Fibroblast of lung (primary cell): ENCODE data around the gene USP7. TPM values are rescaled to one million over a fixed set of nuclear protein-coding genes. Genes with fewer than 3 reads are reported as not detected.

ENCODE experiments used
- DNase-seq, 2 donors: peaks; one replicate each; pipeline versions ENCODE4 v3.0.0 to v3.0.0-alpha.2; 2010; ENCODE audit warnings: low read depth in 2 of 2
- H2AFZ ChIP-seq: 2 replicates; pipeline ENCODE4 v1.5.1; 2012; ENCODE audit warnings: low read length, control low read depth, inconsistent platforms
- H3K27ac ChIP-seq: 2 replicates; pipeline ENCODE4 v1.5.1; 2011; ENCODE audit warnings: low read length, control low read depth; ENCODE audit not compliant: insufficient read depth
- H3K27me3 ChIP-seq: 2 replicates; pipeline ENCODE4 v1.5.1; 2011; ENCODE audit warnings: mild to moderate bottlenecking, low read length; ENCODE audit not compliant: control insufficient read depth, insufficient read depth
- H3K36me3 ChIP-seq: 2 replicates; pipeline ENCODE4 v1.5.1; 2011; ENCODE audit warnings: low read length; ENCODE audit not compliant: control insufficient read depth, insufficient read depth
- H3K4me1 ChIP-seq: 2 replicates; pipeline ENCODE4 v1.5.1; 2011; ENCODE audit warnings: low read length; ENCODE audit not compliant: control insufficient read depth, insufficient read depth; ENCODE audit errors: extremely low read depth
- H3K4me2 ChIP-seq: 2 replicates; pipeline ENCODE4 v1.5.1; 2011; ENCODE audit warnings: low read length, control low read depth; ENCODE audit not compliant: insufficient read depth; ENCODE audit errors: extremely low read depth
- H3K4me3 ChIP-seq, 4 experiments: fragments of 200-600 bp in 1 of 4; sonication (generic) in 1 of 4; replicated peaks in 1 of 4; 2 replicates each; pipeline ENCODE4 v1.5.1; 2011 to 2016; ENCODE audit warnings: low read length in 4 of 4, low read depth in 3 of 4, mild to moderate bottlenecking in 3 of 4, control low read depth in 2 of 4, inconsistent platforms in 1 of 4, mixed read lengths in 1 of 4; ENCODE audit not compliant: insufficient read depth in 1 of 4; ENCODE audit errors: control extremely low read depth in 1 of 4
- H3K79me2 ChIP-seq: 2 replicates; pipeline ENCODE4 v1.5.1; 2012; ENCODE audit warnings: mild to moderate bottlenecking, low read length, inconsistent platforms; ENCODE audit not compliant: control insufficient read depth, insufficient read depth
- H3K9ac ChIP-seq: 2 replicates; pipeline ENCODE4 v1.5.1; 2011; ENCODE audit warnings: mild to moderate bottlenecking, low read length, control low read depth; ENCODE audit not compliant: insufficient read depth
- H3K9me3 ChIP-seq: 2 replicates; pipeline ENCODE4 v1.5.1; 2012; ENCODE audit warnings: low read depth, low read length; ENCODE audit not compliant: control insufficient read depth, insufficient read depth
- H4K20me1 ChIP-seq: 2 replicates; pipeline ENCODE4 v1.5.1; 2011; ENCODE audit warnings: low read length; ENCODE audit not compliant: control insufficient read depth, insufficient read depth; ENCODE audit errors: extremely low read depth
- EZH2 ChIP-seq: IDR thresholded peaks from 2 replicates; pipeline ENCODE4 v1.5.1; 2012; ENCODE audit warnings: low read length, control low read depth, mild to moderate bottlenecking; ENCODE audit errors: missing control alignments
- polyA plus RNA-seq, 2 donors: library from polyadenylated mRNA; depleted of rRNA in 1 of 2; stranded (reverse) in 1 of 2; unstranded in 1 of 2; fragments of >200 nt; gene quantifications; 2 replicates each; pipeline ENCODE4 v1.2.1, GENCODE V29; 2011 to 2012; ENCODE audit warnings: missing spikeins in 1 of 2
- total RNA-seq: library from RNA; depleted of rRNA; stranded (reverse); fragments of >200 nt; gene quantifications from 2 replicates; pipeline ENCODE4 v1.2.1, GENCODE V29; 2014
- TF ChIP-seq, protein P1 (sequence below), 2 donors: IDR thresholded peaks in 1 of 2; conservative IDR thresholded peaks in 1 of 2; 1 replicate in 1 of 2; 2 replicates in 1 of 2; pipeline ENCODE4 v1.5.1; 2011 to 2012; ENCODE audit warnings: low read length in 2 of 2, control low read depth in 1 of 2, inconsistent platforms in 1 of 2, low read depth in 1 of 2, mild to moderate bottlenecking in 1 of 2

The USP7 gene
- total and polyA plus RNA-seq, 2 donors (not counting 1 experiment from before 2014, with no cell fraction given) = 22.5 to 48.7 TPM

DNA sequence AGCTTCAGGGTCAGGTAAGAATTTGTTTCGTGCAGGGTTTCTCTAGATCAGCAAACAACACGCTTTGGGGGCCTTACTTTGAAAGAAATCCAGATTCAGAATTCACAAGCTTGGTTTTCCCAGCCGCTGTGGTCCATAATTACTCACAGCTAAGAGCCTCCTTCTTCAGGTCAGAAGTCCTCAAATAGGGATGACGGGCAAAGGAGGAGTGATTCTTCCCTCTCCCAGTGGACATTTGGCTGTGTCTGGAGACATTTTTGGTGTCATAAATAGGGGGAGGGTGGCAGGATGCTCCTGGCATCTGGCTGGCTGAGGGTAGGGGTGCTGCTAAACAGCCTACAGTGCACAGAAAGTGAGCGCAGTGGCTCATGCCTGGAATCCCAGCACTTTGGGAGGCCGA is 48.6 kb upstream of the USP7 start:
- TF ChIP-seq, protein P1, sequence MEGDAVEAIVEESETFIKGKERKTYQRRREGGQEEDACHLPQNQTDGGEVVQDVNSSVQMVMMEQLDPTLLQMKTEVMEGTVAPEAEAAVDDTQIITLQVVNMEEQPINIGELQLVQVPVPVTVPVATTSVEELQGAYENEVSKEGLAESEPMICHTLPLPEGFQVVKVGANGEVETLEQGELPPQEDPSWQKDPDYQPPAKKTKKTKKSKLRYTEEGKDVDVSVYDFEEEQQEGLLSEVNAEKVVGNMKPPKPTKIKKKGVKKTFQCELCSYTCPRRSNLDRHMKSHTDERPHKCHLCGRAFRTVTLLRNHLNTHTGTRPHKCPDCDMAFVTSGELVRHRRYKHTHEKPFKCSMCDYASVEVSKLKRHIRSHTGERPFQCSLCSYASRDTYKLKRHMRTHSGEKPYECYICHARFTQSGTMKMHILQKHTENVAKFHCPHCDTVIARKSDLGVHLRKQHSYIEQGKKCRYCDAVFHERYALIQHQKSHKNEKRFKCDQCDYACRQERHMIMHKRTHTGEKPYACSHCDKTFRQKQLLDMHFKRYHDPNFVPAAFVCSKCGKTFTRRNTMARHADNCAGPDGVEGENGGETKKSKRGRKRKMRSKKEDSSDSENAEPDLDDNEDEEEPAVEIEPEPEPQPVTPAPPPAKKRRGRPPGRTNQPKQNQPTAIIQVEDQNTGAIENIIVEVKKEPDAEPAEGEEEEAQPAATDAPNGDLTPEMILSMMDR (conservative IDR thresholded peaks at IDR 0.05 in 1 of 2, IDR thresholded peaks at IDR 0.05 in 1 of 2; ENCODE audit: low read depth in 1 of 2, low read length in 2 of 2) = no peak
- no peak for TF ChIP-seq EZH2
- Histone ChIP-seq H3K9ac (no peak overlapping the region), H3K27me3 (no peaks in the 10 kb centered on the region), H3K4me3 (no peak overlapping the region), H2AFZ (no peak overlapping the region), H4K20me1 (no peaks in the 10 kb centered on the region), H3K27ac (no peak overlapping the region), H3K79me2 (no peaks in the 10 kb centered on the region), H3K4me1 (peaks cover 4% of the 10 kb centered on the region), H3K9me3 (peaks cover 2% of the 10 kb centered on the region), H3K36me3 (no peaks in the 10 kb centered on the region), H3K4me2 (no peak overlapping the region)
- no peak for DNase-seq

DNA sequence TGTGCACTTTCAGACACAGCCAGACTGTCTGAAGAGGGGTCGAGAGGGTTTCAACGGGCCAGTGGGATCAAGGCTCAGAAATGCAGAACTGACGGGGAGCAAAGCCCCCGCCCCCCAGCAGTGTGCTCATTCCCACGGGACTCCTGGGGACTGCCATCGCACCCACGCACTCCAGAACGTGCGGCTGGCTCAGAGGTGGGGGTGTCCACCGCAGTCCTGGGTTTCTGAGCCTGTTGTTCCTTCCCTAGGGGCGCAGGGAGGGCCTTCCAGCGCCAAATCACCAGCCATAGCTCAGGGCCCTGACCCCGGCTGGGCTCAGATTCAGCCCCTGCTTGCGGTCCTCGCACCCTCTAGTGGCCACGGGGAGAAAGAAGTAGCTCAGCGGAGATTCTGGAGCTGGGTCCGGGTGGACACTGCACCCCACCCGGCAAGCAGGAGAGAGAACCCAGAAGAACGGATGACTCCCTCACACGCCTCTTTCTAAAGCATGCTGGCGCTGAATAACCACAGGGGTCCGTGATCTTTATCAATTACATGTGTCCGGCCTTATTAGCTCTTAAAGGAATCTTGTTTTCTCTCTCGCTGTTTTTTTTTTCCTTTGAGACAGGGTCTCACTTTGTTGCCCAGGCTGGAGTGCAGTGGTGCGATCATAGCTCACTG is 45.0 kb upstream of the USP7 start:
- Histone ChIP-seq H3K4me3 (peak overlapping the region in 1 of 4 experiments; percentile 35), H4K20me1 (no peaks in the 10 kb centered on the region), H2AFZ (peak overlapping the region; percentile 74), H3K36me3 (no peaks in the 10 kb centered on the region), H3K4me2 (peak overlapping the region; percentile 85), H3K79me2 (no peaks in the 10 kb centered on the region), H3K9me3 (no peaks in the 10 kb centered on the region), H3K27me3 (no peaks in the 10 kb centered on the region), H3K27ac (no peak overlapping the region), H3K4me1 (peaks cover 4% of the 10 kb centered on the region), H3K9ac (no peak overlapping the region)
- DNase-seq = peak; percentile 57 to 62
- TF ChIP-seq, protein P1 (conservative IDR thresholded peaks at IDR 0.05 in 1 of 2, IDR thresholded peaks at IDR 0.05 in 1 of 2; ENCODE audit: low read depth in 1 of 2, low read length in 2 of 2) = peak; percentile 90 to 94
- TF ChIP-seq EZH2 = no peak

DNA sequence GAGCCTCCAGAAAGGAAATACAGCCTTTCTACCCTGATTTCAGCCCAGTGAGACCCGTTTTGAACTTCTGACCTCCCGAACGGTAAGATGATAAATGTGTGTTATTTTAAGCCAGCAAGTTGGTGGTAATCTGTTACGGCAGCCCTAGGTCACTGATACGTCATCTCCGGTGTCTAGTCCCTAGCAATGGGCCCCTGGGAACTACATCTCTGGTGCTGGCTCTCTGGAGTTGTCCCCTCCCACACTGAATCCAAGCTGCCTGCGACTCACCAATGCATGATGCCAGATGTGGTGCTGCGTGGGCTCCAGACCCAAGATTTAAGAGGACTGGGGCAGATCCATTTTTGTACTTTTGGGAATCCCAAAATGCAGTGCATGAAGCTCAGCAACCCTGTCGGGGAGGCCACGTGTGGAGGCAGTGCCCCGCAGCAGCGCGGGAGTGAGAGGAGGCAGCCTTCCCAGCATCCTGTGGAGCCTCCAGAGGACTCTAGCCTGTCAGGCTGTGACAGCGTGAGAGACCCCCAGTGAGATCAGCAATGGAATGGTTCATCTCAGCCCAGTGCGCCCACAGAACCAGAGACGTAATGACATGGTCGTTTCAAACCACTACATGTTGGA is 43.6 kb upstream of the USP7 start:
- DNase-seq = peak; percentile 14 to 43
- Histone ChIP-seq H3K79me2 (no peaks in the 10 kb centered on the region), H3K4me3 (no peak overlapping the region), H3K4me2 (no peak overlapping the region), H3K27me3 (no peaks in the 10 kb centered on the region), H3K9me3 (no peaks in the 10 kb centered on the region), H2AFZ (no peak overlapping the region), H3K4me1 (peaks cover 4% of the 10 kb centered on the region), H3K36me3 (no peaks in the 10 kb centered on the region), H3K9ac (no peak overlapping the region), H4K20me1 (no peaks in the 10 kb centered on the region), H3K27ac (no peak overlapping the region)
- TF ChIP-seq, protein P1 (conservative IDR thresholded peaks at IDR 0.05 in 1 of 2, IDR thresholded peaks at IDR 0.05 in 1 of 2; ENCODE audit: low read depth in 1 of 2, low read length in 2 of 2) = no peak
- TF ChIP-seq EZH2 = no peak
